ENCODE results near the gene DUT.

The DUT gene

GRCh38 chr15:48330855-48331795 is at the start of gene DUT:
Gene DUT, plus strand, starts transcription at chr15:48331429. Its CDS starts 87 bp downstream, at chr15:48331516.
- Histone ChIP-seq H3K36me3 (ENCODE audit: control insufficient read depth, insufficient read depth, low read length) (peaks cover 17% of the 10 kb centered on the region), H3K27ac (ENCODE audit: low read depth, low read length) (peak within 1 kb of the TSS; percentile 98), H3K4me1 (ENCODE audit: control insufficient read depth, insufficient read depth, low read length) (peaks cover 12% of the 10 kb centered on the region)

GRCh38 chr15:48281674-48282073 is 49.6 kb upstream of the DUT start:
- Histone ChIP-seq H3K9me3 (ENCODE audit: control insufficient read depth, insufficient read depth, low read depth, low read length) (no peaks in the 10 kb centered on the region), H3K4me1 (ENCODE audit: control insufficient read depth, insufficient read depth, low read length) (peaks cover 14% of the 10 kb centered on the region), H3K9ac (ENCODE audit: low read length) (no peak overlapping the region), H3K4me3 (ENCODE audit: low read depth, low read length) (no peak overlapping the region), H3K27ac (ENCODE audit: low read depth, low read length) (no peak overlapping the region), H3K36me3 (ENCODE audit: control insufficient read depth, insufficient read depth, low read length) (no peaks in the 10 kb centered on the region), H3K27me3 (ENCODE audit: control insufficient read depth, insufficient read depth, low read length) (no peaks in the 10 kb centered on the region)

More at GRCh38 chr15:48330855-48331795, at the start of gene DUT:
- H3K9me3 ChIP-seq (ENCODE audit: control insufficient read depth, insufficient read depth, low read depth, low read length): no peaks in the 10 kb centered on the region
- peak within 1 kb of the TSS; percentile 99 for H3K9ac ChIP-seq (ENCODE audit: low read length)
- H3K4me3 ChIP-seq (ENCODE audit: low read depth, low read length): peak within 1 kb of the TSS; percentile 98
- H3K27me3 ChIP-seq (ENCODE audit: control insufficient read depth, insufficient read depth, low read length): no peaks in the 10 kb centered on the region

GRCh38 chr15:48282216-48282615 is 49.0 kb upstream of the DUT start:
- no peaks in the 10 kb centered on the region for H3K36me3 ChIP-seq (ENCODE audit: control insufficient read depth, insufficient read depth, low read length)
- H3K27me3 ChIP-seq (ENCODE audit: control insufficient read depth, insufficient read depth, low read length): no peaks in the 10 kb centered on the region
- no peaks in the 10 kb centered on the region for H3K9me3 ChIP-seq (ENCODE audit: control insufficient read depth, insufficient read depth, low read depth, low read length)
- peaks cover 14% of the 10 kb centered on the region for H3K4me1 ChIP-seq (ENCODE audit: control insufficient read depth, insufficient read depth, low read length)
- no peak overlapping the region for H3K27ac ChIP-seq (ENCODE audit: low read depth, low read length)
- no peak overlapping the region for H3K4me3 ChIP-seq (ENCODE audit: low read depth, low read length)
- H3K9ac ChIP-seq (ENCODE audit: low read length): no peak overlapping the region

- Histone ChIP-seq H3K9me3 (ENCODE audit: control insufficient read depth, insufficient read depth, low read depth, low read length) (no peaks in the 10 kb centered on the region), H3K27me3 (ENCODE audit: control insufficient read depth, insufficient read depth, low read length) (no peaks in the 10 kb centered on the region), H3K9ac (ENCODE audit: low read length) (no peak overlapping the region), H3K4me3 (ENCODE audit: low read depth, low read length) (no peak overlapping the region), H3K4me1 (ENCODE audit: control insufficient read depth, insufficient read depth, low read length) (peaks cover 16% of the 10 kb centered on the region), H3K27ac (ENCODE audit: low read depth, low read length) (no peak overlapping the region), H3K36me3 (ENCODE audit: control insufficient read depth, insufficient read depth, low read length) (no peaks in the 10 kb centered on the region)
Observed at GRCh38 chr15:48283396-48284145, 47.7 kb upstream of the DUT start.

GRCh38 chr15:48285329-48286214 is 45.7 kb upstream of the DUT start:
- Histone ChIP-seq H3K9ac (ENCODE audit: low read length) (no peak overlapping the region), H3K27me3 (ENCODE audit: control insufficient read depth, insufficient read depth, low read length) (no peaks in the 10 kb centered on the region), H3K27ac (ENCODE audit: low read depth, low read length) (no peak overlapping the region), H3K4me3 (ENCODE audit: low read depth, low read length) (0 out of 2 replicates have a peak overlapping the region, but pooled peaks have one; percentile 14), H3K36me3 (ENCODE audit: control insufficient read depth, insufficient read depth, low read length) (no peaks in the 10 kb centered on the region), H3K9me3 (ENCODE audit: control insufficient read depth, insufficient read depth, low read depth, low read length) (no peaks in the 10 kb centered on the region), H3K4me1 (ENCODE audit: control insufficient read depth, insufficient read depth, low read length) (peaks cover 19% of the 10 kb centered on the region)

- no peak overlapping the region for H3K4me3 ChIP-seq (ENCODE audit: low read depth, low read length)
- H3K27me3 ChIP-seq (ENCODE audit: control insufficient read depth, insufficient read depth, low read length): no peaks in the 10 kb centered on the region
- no peak overlapping the region for H3K27ac ChIP-seq (ENCODE audit: low read depth, low read length)
- no peaks in the 10 kb centered on the region for H3K9me3 ChIP-seq (ENCODE audit: control insufficient read depth, insufficient read depth, low read depth, low read length)
- no peaks in the 10 kb centered on the region for H3K36me3 ChIP-seq (ENCODE audit: control insufficient read depth, insufficient read depth, low read length)
- H3K4me1 ChIP-seq (ENCODE audit: control insufficient read depth, insufficient read depth, low read length): peaks cover 21% of the 10 kb centered on the region
- no peak overlapping the region for H3K9ac ChIP-seq (ENCODE audit: low read length)
Observed at GRCh38 chr15:48289628-48290027, 41.6 kb upstream of the DUT start.

GRCh38 chr15:48292458-48292857 is 38.8 kb upstream of the DUT start:
- no peaks in the 10 kb centered on the region for H3K9me3 ChIP-seq (ENCODE audit: control insufficient read depth, insufficient read depth, low read depth, low read length)
- H3K4me3 ChIP-seq (ENCODE audit: low read depth, low read length): no peak overlapping the region
- no peaks in the 10 kb centered on the region for H3K36me3 ChIP-seq (ENCODE audit: control insufficient read depth, insufficient read depth, low read length)
- H3K27ac ChIP-seq (ENCODE audit: low read depth, low read length): no peak overlapping the region
- H3K4me1 ChIP-seq (ENCODE audit: control insufficient read depth, insufficient read depth, low read length): peaks cover 18% of the 10 kb centered on the region
- no peak overlapping the region for H3K9ac ChIP-seq (ENCODE audit: low read length)
- H3K27me3 ChIP-seq (ENCODE audit: control insufficient read depth, insufficient read depth, low read length): no peaks in the 10 kb centered on the region

GRCh38 chr15:48297668-48298067 is 33.6 kb upstream of the DUT start:
- Histone ChIP-seq H3K27ac (ENCODE audit: low read depth, low read length) (no peak overlapping the region), H3K9ac (ENCODE audit: low read length) (no peak overlapping the region), H3K27me3 (ENCODE audit: control insufficient read depth, insufficient read depth, low read length) (no peaks in the 10 kb centered on the region), H3K4me1 (ENCODE audit: control insufficient read depth, insufficient read depth, low read length) (peaks cover 32% of the 10 kb centered on the region), H3K4me3 (ENCODE audit: low read depth, low read length) (no peak overlapping the region), H3K36me3 (ENCODE audit: control insufficient read depth, insufficient read depth, low read length) (no peaks in the 10 kb centered on the region), H3K9me3 (ENCODE audit: control insufficient read depth, insufficient read depth, low read depth, low read length) (no peaks in the 10 kb centered on the region)

GRCh38 chr15:48298914-48299313 is 32.3 kb upstream of the DUT start:
- Histone ChIP-seq H3K4me1 (ENCODE audit: control insufficient read depth, insufficient read depth, low read length) (peaks cover 38% of the 10 kb centered on the region), H3K27me3 (ENCODE audit: control insufficient read depth, insufficient read depth, low read length) (no peaks in the 10 kb centered on the region), H3K27ac (ENCODE audit: low read depth, low read length) (peak overlapping the region; percentile 61; the same call in 1 of the 2 replicates), H3K36me3 (ENCODE audit: control insufficient read depth, insufficient read depth, low read length) (no peaks in the 10 kb centered on the region), H3K9me3 (ENCODE audit: control insufficient read depth, insufficient read depth, low read depth, low read length) (no peaks in the 10 kb centered on the region), H3K9ac (ENCODE audit: low read length) (peak overlapping the region; percentile 51), H3K4me3 (ENCODE audit: low read depth, low read length) (peak overlapping the region; percentile 13; the same call in 1 of the 2 replicates)

GRCh38 chr15:48300038-48300437 is 31.2 kb upstream of the DUT start:
- Histone ChIP-seq H3K4me1 (ENCODE audit: control insufficient read depth, insufficient read depth, low read length) (peaks cover 46% of the 10 kb centered on the region), H3K4me3 (ENCODE audit: low read depth, low read length) (no peak overlapping the region), H3K36me3 (ENCODE audit: control insufficient read depth, insufficient read depth, low read length) (no peaks in the 10 kb centered on the region), H3K9me3 (ENCODE audit: control insufficient read depth, insufficient read depth, low read depth, low read length) (no peaks in the 10 kb centered on the region), H3K27ac (ENCODE audit: low read depth, low read length) (no peak overlapping the region), H3K27me3 (ENCODE audit: control insufficient read depth, insufficient read depth, low read length) (no peaks in the 10 kb centered on the region), H3K9ac (ENCODE audit: low read length) (no peak overlapping the region)
